AG10803 (cell line): ENCODE data around the gene SLC28A3.

Source experiments
- DNase-seq: peaks from one replicate; pipeline ENCODE4 v3.0.0; 2010; ENCODE audit warnings: low read depth
- H3K4me3 ChIP-seq: 2 replicates; pipeline ENCODE4 v1.5.1; 2011; ENCODE audit warnings: mild to moderate bottlenecking, low read length, control low read depth
- TF ChIP-seq, protein P1 (sequence below): conservative IDR thresholded peaks from 2 replicates; pipeline ENCODE4 v1.5.1; 2011; ENCODE audit warnings: mild to moderate bottlenecking, low read length, control low read depth, inconsistent platforms

SLC28A3 gene

DNA sequence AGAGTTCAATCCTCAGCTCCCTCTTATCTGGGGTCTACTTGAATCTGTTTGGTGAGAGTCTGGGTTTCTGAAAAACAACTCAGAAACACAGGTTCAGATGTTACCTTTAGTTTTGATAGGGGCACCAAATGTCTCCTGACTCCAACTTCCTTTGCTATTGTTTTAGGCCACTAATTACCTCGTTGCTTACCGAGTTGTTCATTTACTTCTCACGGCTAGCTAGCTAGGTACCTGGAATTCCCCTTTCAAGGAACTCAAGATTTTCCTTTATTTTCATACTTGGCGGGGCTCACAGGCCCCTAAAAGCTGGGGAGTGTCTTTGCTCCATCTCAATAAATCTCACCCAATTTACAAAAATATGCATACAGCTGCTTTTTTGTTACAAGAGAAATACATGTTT lies 111.4 kb downstream of the SLC28A3 start:
- no peak overlapping the region for H3K4me3 ChIP-seq
- TF ChIP-seq, protein P1, sequence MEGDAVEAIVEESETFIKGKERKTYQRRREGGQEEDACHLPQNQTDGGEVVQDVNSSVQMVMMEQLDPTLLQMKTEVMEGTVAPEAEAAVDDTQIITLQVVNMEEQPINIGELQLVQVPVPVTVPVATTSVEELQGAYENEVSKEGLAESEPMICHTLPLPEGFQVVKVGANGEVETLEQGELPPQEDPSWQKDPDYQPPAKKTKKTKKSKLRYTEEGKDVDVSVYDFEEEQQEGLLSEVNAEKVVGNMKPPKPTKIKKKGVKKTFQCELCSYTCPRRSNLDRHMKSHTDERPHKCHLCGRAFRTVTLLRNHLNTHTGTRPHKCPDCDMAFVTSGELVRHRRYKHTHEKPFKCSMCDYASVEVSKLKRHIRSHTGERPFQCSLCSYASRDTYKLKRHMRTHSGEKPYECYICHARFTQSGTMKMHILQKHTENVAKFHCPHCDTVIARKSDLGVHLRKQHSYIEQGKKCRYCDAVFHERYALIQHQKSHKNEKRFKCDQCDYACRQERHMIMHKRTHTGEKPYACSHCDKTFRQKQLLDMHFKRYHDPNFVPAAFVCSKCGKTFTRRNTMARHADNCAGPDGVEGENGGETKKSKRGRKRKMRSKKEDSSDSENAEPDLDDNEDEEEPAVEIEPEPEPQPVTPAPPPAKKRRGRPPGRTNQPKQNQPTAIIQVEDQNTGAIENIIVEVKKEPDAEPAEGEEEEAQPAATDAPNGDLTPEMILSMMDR: no peak
- no peak for DNase-seq

- DNase-seq: no peak
- H3K4me3 ChIP-seq: no peak overlapping the region
- TF ChIP-seq, protein P1: no peak
These were observed 112.3 kb downstream of the SLC28A3 start for GRCh38 chr9:84228130-84228720.

GRCh38 chr9:84226126-84226525 lies 114.4 kb downstream of the SLC28A3 start:
- no peak overlapping the region for H3K4me3 ChIP-seq
- TF ChIP-seq, protein P1: no peak
- no peak for DNase-seq
